HG03103 (cell line): ENCODE measurements around the gene CDK5.
"Not testable (repeated sequence)": the region's sequence is repeated elsewhere in the genome, so short reads cannot be mapped to it uniquely, and the experiment has no call there.

Experiments used
- ATAC-seq: cut with Tn5 transposase; IDR thresholded peaks from one replicate; pipeline ENCODE4 v1.9.1; 2021; ENCODE audit warnings: low read depth; ENCODE audit not compliant: unreplicated experiment

The CDK5 gene

GRCh38 chr7:151038951-151039849 lies 18.5 kb downstream of the CDK5 start:
- ATAC-seq: no peak

- no peak for ATAC-seq
Measured at GRCh38 chr7:151035902-151036301, 21.8 kb downstream of the CDK5 start.

DNA sequence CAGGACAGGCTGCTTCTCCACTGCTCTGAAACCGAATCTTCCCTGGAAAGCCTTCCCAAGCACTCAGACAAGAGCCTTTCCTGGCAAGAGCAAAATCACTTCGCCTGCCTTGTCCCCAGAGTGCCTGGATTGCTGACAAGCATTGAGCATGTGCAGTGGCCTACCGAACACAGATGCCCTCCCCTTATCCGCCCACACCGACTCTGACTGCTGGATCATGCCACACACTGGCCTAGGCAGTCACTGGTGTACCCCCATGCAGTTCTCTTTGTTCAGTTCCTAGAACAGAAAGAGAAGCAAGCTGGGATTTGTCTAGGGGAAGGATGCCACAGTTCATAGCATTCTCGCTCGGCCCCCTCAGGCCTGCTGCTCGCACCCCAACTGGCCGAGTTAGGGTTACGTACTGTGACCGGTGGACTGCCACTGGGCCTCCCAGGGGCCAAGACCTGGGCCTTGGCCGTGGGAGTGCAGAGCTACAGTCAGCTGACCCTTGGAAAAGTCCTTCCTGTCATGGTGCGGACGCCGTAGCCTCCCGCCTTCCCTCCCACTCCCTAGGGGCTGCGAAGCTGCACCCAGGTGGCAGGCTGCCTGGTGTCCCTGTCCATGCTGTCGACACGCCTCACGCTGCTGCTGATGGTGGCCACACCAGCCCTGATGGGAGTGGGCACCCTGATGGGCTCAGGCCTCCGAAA lies 22.5 kb downstream of the CDK5 start:
- ATAC-seq: no peak

DNA sequence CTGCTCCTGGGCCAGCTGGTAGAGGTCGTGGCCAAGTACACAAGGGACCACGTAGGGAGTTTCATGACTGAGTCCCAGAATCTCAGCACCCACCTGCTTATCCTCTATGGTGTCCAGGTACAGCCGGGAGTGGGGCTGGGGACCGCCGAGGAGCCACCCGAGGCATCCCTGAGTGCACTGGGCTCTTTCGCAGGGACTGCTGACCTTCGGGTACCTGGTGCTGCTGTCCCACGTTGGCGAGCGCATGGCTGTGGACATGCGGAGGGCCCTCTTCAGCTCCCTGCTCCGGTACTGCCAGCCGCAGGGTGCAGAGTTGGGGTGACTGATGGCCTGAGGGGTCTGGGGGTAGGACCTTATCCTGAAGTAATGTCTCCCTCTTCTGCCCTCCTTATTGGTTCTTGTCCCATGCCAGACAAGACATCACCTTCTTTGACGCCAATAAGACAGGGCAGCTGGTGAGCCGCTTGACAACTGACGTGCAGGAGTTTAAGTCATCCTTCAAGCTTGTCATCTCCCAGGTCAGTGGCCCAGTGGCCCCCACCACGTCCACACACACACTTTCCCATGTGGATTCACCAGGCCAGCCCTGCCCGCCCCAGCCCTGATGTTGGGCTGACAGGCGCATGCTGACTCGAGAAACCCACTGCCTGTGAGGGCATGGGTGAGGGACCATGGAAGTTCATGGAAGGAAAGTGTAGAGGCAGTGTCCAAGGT lies 23.2 kb downstream of the CDK5 start:
- no peak for ATAC-seq

- no peak for ATAC-seq
Measured at GRCh38 chr7:151033864-151034249, 23.8 kb downstream of the CDK5 start.

- no peak for ATAC-seq
Measured at GRCh38 chr7:151032936-151033863, 24.5 kb downstream of the CDK5 start.

DNA sequence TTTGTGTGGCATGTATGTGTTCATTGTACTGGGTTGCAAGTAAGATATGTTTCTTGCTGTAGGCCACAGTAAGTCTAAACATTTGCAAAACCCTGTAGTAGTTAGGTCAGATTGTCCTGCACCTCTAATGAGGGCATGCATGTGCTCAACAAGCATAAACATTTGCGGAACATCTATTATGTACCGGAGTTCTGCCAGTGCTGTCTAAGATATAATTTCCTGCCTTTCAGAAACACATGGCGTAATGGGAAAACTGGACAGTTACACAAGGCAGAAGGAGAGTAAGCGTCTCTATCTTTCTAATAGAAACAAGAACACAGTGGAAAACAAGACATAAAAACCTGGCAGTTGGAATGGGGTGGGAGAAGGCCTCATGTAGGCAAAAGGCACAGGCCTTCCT lies 26.7 kb downstream of the CDK5 start:
- no peak for ATAC-seq

DNA sequence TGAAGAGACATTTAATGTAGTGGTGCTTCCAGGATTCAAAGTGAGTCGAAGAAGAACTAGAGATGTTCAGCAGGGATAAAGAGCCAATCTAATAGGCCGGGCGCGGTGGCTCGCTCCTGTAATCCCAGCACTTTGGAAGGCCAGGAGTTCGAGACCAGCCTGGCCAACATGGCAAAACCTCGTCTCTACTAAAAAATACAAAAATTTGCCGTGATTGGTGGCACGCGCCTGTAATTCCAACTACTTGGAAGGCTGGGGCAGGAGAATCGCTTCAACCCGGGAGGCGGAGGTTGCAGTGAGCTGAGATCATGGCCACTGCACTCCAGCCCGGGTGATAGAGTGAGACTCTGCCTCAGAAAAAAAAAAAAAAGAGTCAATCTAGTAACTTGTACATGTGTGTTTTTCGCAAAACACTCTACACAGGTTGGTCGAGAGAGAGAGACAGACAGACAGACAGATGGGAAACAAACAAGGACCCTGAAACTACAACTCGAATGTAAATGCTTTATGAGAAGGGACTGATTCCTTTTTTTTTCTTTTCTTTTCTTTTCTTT lies 28.7 kb downstream of the CDK5 start:
- ATAC-seq: no peak

- peak; percentile 95 for ATAC-seq
Measured at GRCh38 chr7:151028131-151028947, 29.4 kb downstream of the CDK5 start, which contains the start of gene ABCB8. ABCB8 (plus strand) TSS chr7:151028450; CDS start chr7:151028516, 66 bp downstream.

GRCh38 chr7:151027728-151028130 lies 30.0 kb downstream of the CDK5 start:
- ATAC-seq: peak; percentile 1

DNA sequence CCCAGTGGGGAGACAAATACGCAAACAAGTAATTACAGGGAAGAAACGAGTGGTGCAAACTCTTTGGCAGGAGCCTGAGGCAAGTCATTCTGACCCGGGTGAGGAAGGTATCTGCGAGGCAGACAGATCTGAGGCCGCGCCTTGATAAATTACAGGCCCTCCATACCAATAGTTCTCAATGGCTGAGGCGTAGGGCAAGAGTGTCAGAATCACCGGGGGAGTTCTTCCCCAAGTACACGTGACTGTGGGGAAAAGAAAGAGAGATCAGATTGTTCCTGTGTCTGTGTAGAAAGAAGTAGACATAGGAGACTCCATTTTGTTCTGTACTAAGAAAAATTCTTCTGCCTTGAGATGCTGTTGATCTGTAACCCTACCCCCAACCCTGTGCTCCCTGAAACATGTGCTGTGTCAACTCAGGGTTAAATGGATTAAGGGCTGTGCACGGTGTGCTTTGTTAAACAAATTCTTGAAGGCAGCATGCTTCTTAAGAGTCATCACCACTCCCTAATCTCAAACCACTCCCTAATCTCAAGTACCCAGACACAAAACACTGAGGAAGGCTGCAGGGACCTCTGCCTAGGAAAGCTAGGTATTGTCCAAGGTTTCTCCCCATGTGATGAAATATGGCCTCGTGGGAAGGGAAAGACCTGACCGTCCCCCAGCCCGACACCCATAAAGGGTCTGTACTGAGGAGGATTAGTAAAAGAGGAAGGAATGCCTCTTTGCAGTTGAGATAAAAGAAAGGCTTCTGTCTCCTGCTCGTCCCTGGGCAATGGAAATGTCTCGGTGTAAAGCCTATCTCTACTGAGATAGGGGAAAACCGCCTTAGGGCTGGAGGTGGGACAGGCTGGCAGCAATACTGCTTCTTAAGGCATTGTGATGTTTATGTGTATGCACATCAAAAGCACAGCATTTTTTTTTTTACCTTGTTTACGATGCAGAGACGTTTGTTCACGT lies 30.6 kb downstream of the CDK5 start:
- not testable (repeated sequence) for ATAC-seq

GRCh38 chr7:151025924-151026671 lies 31.6 kb downstream of the CDK5 start:
- no peak for ATAC-seq

- no peak for ATAC-seq
Measured at GRCh38 chr7:151024435-151025056, 33.2 kb downstream of the CDK5 start, which contains the start of gene ATG9B. ATG9B (minus strand) TSS chr7:151024494; CDS start chr7:151024423, 71 bp downstream.

DNA sequence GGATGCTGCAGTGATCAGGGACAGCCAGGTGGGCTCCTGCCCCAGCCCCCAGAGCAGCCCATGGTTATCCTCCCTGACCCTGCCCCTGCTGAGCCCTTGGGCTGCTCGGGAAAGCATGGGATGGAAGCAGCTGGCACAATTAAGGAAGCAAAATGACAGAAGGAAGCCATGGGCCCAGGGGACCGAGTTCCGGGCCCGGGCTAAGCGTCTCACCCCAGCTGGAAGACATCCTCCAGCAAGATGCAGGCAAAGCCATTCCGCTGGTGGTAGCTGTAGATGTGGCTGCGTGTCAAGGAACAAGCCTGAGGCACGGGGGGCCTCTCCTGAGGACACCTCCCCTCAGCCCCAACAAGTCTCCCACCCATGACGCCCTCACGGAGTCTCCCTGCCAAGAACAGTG lies 34.5 kb downstream of the CDK5 start:
- ATAC-seq: no peak

DNA sequence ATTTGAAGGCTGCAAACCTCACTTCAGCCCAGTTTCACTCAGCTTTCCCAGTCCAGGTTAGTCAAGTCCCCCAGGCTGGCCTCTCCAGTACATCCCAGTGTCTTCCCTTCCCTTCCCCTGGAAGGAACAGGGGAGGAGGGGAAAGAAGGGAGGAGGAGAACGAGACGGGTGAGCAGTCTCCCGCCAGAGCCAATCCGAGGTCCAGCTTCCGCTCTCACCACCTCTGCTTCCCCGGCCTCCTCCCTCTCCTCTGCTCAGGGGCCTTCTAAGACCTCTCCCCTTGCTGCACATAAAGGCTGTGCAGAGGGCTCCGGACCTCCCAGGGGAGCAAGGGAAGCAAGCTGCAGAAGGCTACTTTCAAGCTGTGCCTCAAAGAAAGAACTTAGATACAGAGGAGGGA lies 37.5 kb downstream of the CDK5 start:
- ATAC-seq: no peak

DNA sequence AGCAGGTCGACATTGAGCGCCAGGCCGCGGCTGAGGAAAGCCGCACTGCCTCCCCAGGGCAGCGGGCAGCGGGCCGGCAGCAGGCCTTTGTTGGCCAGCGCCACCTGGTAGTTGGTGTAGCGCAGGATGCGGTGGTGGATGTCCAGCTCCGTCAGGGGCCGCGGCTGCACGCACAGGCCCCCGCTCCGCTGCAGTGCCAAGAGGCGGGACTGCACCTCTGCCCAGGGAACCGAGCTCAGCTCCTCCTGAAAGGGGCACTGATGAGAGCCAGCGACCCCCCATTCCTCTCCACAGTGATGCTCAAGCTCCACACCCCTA lies 38.6 kb downstream of the CDK5 start:
- no peak for ATAC-seq
